NB4 (cell line): Measurements from ENCODE around the gene MRRF.

Source experiments
- CTCF ChIP-seq: IDR thresholded peaks from one replicate; pipeline ENCODE4 v1.5.1; 2012; ENCODE audit warnings: low read depth, low read length
- MYC ChIP-seq: IDR thresholded peaks from 2 replicates; pipeline ENCODE4 v1.6.1; 2011; ENCODE audit warnings: low read depth, low read length
- POLR2A ChIP-seq: IDR thresholded peaks from 2 replicates; pipeline ENCODE4 v1.6.1; 2011; ENCODE audit warnings: mild to moderate bottlenecking; ENCODE audit not compliant: insufficient read length; ENCODE audit errors: extremely low read depth

GRCh38 chr9:122256206-122256605 is 8.5 kb upstream of the MRRF start:
- TF ChIP-seq CTCF: no peak
- TF ChIP-seq MYC: no peak
- no peak for TF ChIP-seq POLR2A
